HCT116 (cell line): ENCODE data around the gene PTPN7.

Experiments
- CTCF ChIP-seq, 3 experiments: fragments of 200-600 bp in 1 of 3; sonication (generic) in 1 of 3; IDR thresholded peaks in 2 of 3; conservative IDR thresholded peaks in 1 of 3; 2 replicates each; pipeline ENCODE4 v1.5.1; 2012 to 2017; ENCODE audit warnings: low read depth in 2 of 3, low read length in 2 of 3, antibody characterized with exemption in 1 of 3, borderline replicate concordance in 1 of 3, control low read depth in 1 of 3, mild to moderate bottlenecking in 1 of 3, mixed read lengths in 1 of 3, mixed run types in 1 of 3, moderate library complexity in 1 of 3; ENCODE audit not compliant: insufficient read depth in 1 of 3
- EGR1 ChIP-seq: IDR thresholded peaks from 2 replicates; pipeline ENCODE4 v1.6.1; 2012; ENCODE audit warnings: low read depth
- EZH2phosphoT487 ChIP-seq: fragments of 200-600 bp; IDR thresholded peaks from 2 replicates; pipeline ENCODE4 v1.6.1; 2018; ENCODE audit warnings: antibody characterized with exemption, borderline replicate concordance
- FOSL1 ChIP-seq: IDR thresholded peaks from 2 replicates; pipeline ENCODE4 v1.6.1; 2012; ENCODE audit warnings: low read depth
- POLR2A ChIP-seq: IDR thresholded peaks from 2 replicates; pipeline ENCODE4 v1.7.0; 2011; ENCODE audit warnings: borderline replicate concordance; ENCODE audit not compliant: insufficient read depth, insufficient read length; ENCODE audit errors: extremely low read depth
- POLR2AphosphoS5 ChIP-seq: IDR thresholded peaks from 2 replicates; pipeline ENCODE4 v1.6.1; 2011; ENCODE audit warnings: mild to moderate bottlenecking, low read depth, low read length, moderate library complexity
- REST ChIP-seq: IDR thresholded peaks from 2 replicates; pipeline ENCODE4 v1.6.1; 2012; ENCODE audit warnings: low read depth
- TCF7L2 ChIP-seq: IDR thresholded peaks from 2 replicates; pipeline ENCODE4 v1.7.0; 2011; ENCODE audit warnings: borderline replicate concordance, inconsistent platforms; ENCODE audit not compliant: insufficient read depth, insufficient read length; ENCODE audit errors: extremely low read depth
- ZBTB33 ChIP-seq: IDR thresholded peaks from 2 replicates; pipeline ENCODE4 v1.6.1; 2011; ENCODE audit warnings: mild to moderate bottlenecking, low read length, moderate library complexity; ENCODE audit not compliant: insufficient replicate concordance; ENCODE audit errors: extremely low read depth

- TF ChIP-seq CTCF (IDR thresholded peaks at IDR 0.05 in 2 of 3, conservative IDR thresholded peaks at IDR 0.05 in 1 of 3; ENCODE audit: borderline replicate concordance in 1 of 3, insufficient read depth in 1 of 3, low read depth in 2 of 3, low read length in 2 of 3) (no peak), POLR2AphosphoS5 (no peak), REST (no peak), POLR2A (no peak), EZH2phosphoT487 (no peak), FOSL1 (no peak), ZBTB33 (no peak), TCF7L2 (no peak), EGR1 (no peak)
These were observed 37.9 kb upstream of the PTPN7 start for GRCh38 chr1:202198366-202198724.
